ENCODE measurements around the gene SLC22A3. TPM values are rescaled to one million over a fixed set of nuclear protein-coding genes. Genes with fewer than 3 reads are reported as not detected.

The SLC22A3 gene
- total and polyA plus RNA-seq, 2 of the 13 experiments (the other 11 are each of a cell fraction or from before 2014, with no cell fraction given) = 12.0 to 31.5 TPM

DNA sequence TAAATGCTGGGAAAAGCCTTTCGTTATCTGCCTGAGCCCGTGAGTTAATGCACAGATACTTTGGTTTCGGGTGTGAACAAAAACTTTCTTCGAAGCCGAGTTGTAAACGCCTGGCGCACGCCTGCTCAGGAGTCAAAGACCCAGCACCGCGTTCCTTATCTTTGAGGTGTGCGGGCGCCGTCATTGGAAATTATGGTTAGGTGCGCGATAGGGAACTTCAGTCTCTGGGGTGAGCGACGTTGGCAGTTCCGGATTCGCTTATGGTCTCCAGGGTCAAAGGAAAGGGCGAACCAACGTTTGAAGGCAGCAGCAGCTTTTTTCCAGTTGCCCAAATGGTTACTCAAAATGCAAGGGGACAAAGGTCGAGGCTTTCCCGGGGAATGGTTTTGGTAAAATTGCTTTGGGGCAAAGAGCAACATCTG lies 853 bp downstream of the SLC22A3 start (continued):
- TF ChIP-seq, protein P1, sequence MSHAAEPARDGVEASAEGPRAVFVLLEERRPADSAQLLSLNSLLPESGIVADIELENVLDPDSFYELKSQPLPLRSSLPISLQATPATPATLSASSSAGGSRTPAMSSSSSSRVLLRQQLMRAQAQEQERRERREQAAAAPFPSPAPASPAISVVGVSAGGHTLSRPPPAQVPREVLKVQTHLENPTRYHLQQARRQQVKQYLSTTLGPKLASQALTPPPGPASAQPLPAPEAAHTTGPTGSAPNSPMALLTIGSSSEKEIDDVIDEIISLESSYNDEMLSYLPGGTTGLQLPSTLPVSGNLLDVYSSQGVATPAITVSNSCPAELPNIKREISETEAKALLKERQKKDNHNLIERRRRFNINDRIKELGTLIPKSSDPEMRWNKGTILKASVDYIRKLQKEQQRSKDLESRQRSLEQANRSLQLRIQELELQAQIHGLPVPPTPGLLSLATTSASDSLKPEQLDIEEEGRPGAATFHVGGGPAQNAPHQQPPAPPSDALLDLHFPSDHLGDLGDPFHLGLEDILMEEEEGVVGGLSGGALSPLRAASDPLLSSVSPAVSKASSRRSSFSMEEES (CRISPR knock-in tag; IDR thresholded peaks at IDR 0.05) = no peak
- TF ChIP-seq ZBTB7B (CRISPR knock-in tag; IDR thresholded peaks at IDR 0.05) = no peak
- TF ChIP-seq, protein P2, sequence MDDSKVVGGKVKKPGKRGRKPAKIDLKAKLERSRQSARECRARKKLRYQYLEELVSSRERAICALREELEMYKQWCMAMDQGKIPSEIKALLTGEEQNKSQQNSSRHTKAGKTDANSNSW (CRISPR knock-in tag; IDR thresholded peaks at IDR 0.05; ENCODE audit: borderline replicate concordance) = no peak
- no peak for TF ChIP-seq ZBTB3 (CRISPR knock-in tag; IDR thresholded peaks at IDR 0.05; ENCODE audit: borderline replicate concordance, low read depth)
- TF ChIP-seq, protein P3, sequence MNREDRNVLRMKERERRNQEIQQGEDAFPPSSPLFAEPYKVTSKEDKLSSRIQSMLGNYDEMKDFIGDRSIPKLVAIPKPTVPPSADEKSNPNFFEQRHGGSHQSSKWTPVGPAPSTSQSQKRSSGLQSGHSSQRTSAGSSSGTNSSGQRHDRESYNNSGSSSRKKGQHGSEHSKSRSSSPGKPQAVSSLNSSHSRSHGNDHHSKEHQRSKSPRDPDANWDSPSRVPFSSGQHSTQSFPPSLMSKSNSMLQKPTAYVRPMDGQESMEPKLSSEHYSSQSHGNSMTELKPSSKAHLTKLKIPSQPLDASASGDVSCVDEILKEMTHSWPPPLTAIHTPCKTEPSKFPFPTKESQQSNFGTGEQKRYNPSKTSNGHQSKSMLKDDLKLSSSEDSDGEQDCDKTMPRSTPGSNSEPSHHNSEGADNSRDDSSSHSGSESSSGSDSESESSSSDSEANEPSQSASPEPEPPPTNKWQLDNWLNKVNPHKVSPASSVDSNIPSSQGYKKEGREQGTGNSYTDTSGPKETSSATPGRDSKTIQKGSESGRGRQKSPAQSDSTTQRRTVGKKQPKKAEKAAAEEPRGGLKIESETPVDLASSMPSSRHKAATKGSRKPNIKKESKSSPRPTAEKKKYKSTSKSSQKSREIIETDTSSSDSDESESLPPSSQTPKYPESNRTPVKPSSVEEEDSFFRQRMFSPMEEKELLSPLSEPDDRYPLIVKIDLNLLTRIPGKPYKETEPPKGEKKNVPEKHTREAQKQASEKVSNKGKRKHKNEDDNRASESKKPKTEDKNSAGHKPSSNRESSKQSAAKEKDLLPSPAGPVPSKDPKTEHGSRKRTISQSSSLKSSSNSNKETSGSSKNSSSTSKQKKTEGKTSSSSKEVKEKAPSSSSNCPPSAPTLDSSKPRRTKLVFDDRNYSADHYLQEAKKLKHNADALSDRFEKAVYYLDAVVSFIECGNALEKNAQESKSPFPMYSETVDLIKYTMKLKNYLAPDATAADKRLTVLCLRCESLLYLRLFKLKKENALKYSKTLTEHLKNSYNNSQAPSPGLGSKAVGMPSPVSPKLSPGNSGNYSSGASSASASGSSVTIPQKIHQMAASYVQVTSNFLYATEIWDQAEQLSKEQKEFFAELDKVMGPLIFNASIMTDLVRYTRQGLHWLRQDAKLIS (CRISPR knock-in tag; IDR thresholded peaks at IDR 0.05) = 0 out of 2 replicates have a peak, but pooled peaks have one; percentile 30
- no peak for TF ChIP-seq ZFP36L1 (CRISPR knock-in tag; IDR thresholded peaks at IDR 0.05)
- TF ChIP-seq U2AF1 (optimal IDR thresholded peaks at IDR 0.05; ENCODE audit: low read depth, low read length) = no peak
- TF ChIP-seq MBD4 (IDR thresholded peaks at IDR 0.05; ENCODE audit: borderline replicate concordance, low read length) = no peak
- peak; percentile 84 for TF ChIP-seq MED8 (CRISPR knock-in tag; IDR thresholded peaks at IDR 0.05; ENCODE audit: insufficient replicate concordance)
- TF ChIP-seq ZNF83 (CRISPR knock-in tag; IDR thresholded peaks at IDR 0.05; ENCODE audit: borderline replicate concordance) = no peak
- TF ChIP-seq NCOR1 (IDR thresholded peaks at IDR 0.05; ENCODE audit: borderline replicate concordance, low read length) = peak; percentile 79
- TF ChIP-seq, protein P4, sequence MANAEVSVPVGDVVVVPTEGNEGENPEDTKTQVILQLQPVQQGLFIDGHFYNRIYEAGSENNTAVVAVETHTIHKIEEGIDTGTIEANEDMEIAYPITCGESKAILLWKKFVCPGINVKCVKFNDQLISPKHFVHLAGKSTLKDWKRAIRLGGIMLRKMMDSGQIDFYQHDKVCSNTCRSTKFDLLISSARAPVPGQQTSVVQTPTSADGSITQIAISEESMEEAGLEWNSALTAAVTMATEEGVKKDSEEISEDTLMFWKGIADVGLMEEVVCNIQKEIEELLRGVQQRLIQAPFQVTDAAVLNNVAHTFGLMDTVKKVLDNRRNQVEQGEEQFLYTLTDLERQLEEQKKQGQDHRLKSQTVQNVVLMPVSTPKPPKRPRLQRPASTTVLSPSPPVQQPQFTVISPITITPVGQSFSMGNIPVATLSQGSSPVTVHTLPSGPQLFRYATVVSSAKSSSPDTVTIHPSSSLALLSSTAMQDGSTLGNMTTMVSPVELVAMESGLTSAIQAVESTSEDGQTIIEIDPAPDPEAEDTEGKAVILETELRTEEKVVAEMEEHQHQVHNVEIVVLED (CRISPR knock-in tag; IDR thresholded peaks at IDR 0.05; ENCODE audit: borderline replicate concordance) = peak; percentile 52; the same call in 1 of the 2 replicates
- TF ChIP-seq SMAD1 (CRISPR knock-in tag; IDR thresholded peaks at IDR 0.05; ENCODE audit: borderline replicate concordance, low read depth) = 0 out of 2 replicates have a peak, but pooled peaks have one; percentile 43
- no peak for TF ChIP-seq PLRG1 (conservative IDR thresholded peaks at IDR 0.05)
- TF ChIP-seq, protein P5, sequence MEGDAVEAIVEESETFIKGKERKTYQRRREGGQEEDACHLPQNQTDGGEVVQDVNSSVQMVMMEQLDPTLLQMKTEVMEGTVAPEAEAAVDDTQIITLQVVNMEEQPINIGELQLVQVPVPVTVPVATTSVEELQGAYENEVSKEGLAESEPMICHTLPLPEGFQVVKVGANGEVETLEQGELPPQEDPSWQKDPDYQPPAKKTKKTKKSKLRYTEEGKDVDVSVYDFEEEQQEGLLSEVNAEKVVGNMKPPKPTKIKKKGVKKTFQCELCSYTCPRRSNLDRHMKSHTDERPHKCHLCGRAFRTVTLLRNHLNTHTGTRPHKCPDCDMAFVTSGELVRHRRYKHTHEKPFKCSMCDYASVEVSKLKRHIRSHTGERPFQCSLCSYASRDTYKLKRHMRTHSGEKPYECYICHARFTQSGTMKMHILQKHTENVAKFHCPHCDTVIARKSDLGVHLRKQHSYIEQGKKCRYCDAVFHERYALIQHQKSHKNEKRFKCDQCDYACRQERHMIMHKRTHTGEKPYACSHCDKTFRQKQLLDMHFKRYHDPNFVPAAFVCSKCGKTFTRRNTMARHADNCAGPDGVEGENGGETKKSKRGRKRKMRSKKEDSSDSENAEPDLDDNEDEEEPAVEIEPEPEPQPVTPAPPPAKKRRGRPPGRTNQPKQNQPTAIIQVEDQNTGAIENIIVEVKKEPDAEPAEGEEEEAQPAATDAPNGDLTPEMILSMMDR (CRISPR knock-in tag; IDR thresholded peaks at IDR 0.05) = no peak
- peak; percentile 90 for TF ChIP-seq HNF4G (IDR thresholded peaks at IDR 0.05; ENCODE audit: borderline replicate concordance, low read depth, low read length)
- TF ChIP-seq HNF4G (CRISPR knock-in tag; IDR thresholded peaks at IDR 0.05; ENCODE audit: borderline replicate concordance, low read depth) = peak; percentile 82
- TF ChIP-seq, protein P6, sequence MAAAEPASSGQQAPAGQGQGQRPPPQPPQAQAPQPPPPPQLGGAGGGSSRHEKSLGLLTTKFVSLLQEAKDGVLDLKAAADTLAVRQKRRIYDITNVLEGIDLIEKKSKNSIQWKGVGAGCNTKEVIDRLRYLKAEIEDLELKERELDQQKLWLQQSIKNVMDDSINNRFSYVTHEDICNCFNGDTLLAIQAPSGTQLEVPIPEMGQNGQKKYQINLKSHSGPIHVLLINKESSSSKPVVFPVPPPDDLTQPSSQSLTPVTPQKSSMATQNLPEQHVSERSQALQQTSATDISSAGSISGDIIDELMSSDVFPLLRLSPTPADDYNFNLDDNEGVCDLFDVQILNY (CRISPR knock-in tag; conservative IDR thresholded peaks at IDR 0.05) = no peak
- TF ChIP-seq IKZF4 (CRISPR knock-in tag; IDR thresholded peaks at IDR 0.05; ENCODE audit: borderline replicate concordance, low read depth, not compliant biosample characterization) = no peak
- TF ChIP-seq ZNF484 (CRISPR knock-in tag; IDR thresholded peaks at IDR 0.05; ENCODE audit: borderline replicate concordance, low read depth) = no peak

Measured in HepG2 (cell line).